Cortex of kidney (tissue), 1 donor: ENCODE measurements around the gene IDE.

ENCODE experiments used
- DNase-seq: peaks from one replicate; lab custom pipeline; 2025; lab: John Stamatoyannopoulos, UW

Gene IDE

GRCh38 chr10:92567952-92568600, 5.8 kb downstream of the IDE start:
- DNase-seq, result no peak

GRCh38 chr10:92562424-92562823, 11.5 kb downstream of the IDE start:
- DNase-seq, result no peak

GRCh38 chr10:92559046-92559445, 14.8 kb downstream of the IDE start:
- DNase-seq, result no peak

GRCh38 chr10:92553959-92554358, 19.9 kb downstream of the IDE start:
- DNase-seq, result no peak

GRCh38 chr10:92552310-92552709, 21.6 kb downstream of the IDE start:
- DNase-seq, result no peak

GRCh38 chr10:92550924-92551323, 23.0 kb downstream of the IDE start:
- no peak for DNase-seq

GRCh38 chr10:92547676-92548075, 26.2 kb downstream of the IDE start:
- DNase-seq, result no peak

GRCh38 chr10:92545556-92545955, 28.3 kb downstream of the IDE start:
- no peak for DNase-seq

GRCh38 chr10:92544296-92544695, 29.6 kb downstream of the IDE start:
- DNase-seq, result no peak

- DNase-seq, result no peak
These were observed 31.4 kb downstream of the IDE start for GRCh38 chr10:92542458-92542857.

- no peak for DNase-seq
These were observed 32.3 kb downstream of the IDE start for GRCh38 chr10:92541583-92541982.

- no peak for DNase-seq
These were observed 35.5 kb downstream of the IDE start for GRCh38 chr10:92538231-92538958.

GRCh38 chr10:92530891-92531535, 42.9 kb downstream of the IDE start:
- DNase-seq, result no peak

GRCh38 chr10:92530421-92530820, 43.5 kb downstream of the IDE start:
- DNase-seq, result no peak

GRCh38 chr10:92527716-92528115, 46.2 kb downstream of the IDE start:
- DNase-seq, result no peak

GRCh38 chr10:92523639-92524038, 50.3 kb downstream of the IDE start:
- no peak for DNase-seq

- no peak for DNase-seq
These were observed 56.7 kb downstream of the IDE start for GRCh38 chr10:92517034-92517655.

- DNase-seq, result no peak
These were observed 65.0 kb downstream of the IDE start for GRCh38 chr10:92508866-92509265.

- DNase-seq, result no peak
These were observed 67.6 kb downstream of the IDE start for GRCh38 chr10:92506336-92506735.

- no peak for DNase-seq
These were observed 68.8 kb downstream of the IDE start for GRCh38 chr10:92505044-92505443.

GRCh38 chr10:92502296-92502808, 71.5 kb downstream of the IDE start:
- DNase-seq, result no peak

- DNase-seq, result no peak
These were observed 80.5 kb downstream of the IDE start for GRCh38 chr10:92493362-92493761.
